Prostate gland (tissue), 2 donors: ENCODE data around the gene NEK6. TPM values are rescaled to one million over a fixed set of nuclear protein-coding genes. Genes with fewer than 3 reads are reported as not detected.

ENCODE experiments used
- DNase-seq: peaks from one replicate; pipeline ENCODE4 v3.0.0-alpha.2; 2019; ENCODE audit warnings: low spot score
- H3K27ac ChIP-seq, 2 donors: fragments of 200-600 bp; sonication (generic); 2 replicates each; pipeline ENCODE4 v1.5.1; 2017 to 2019
- H3K27me3 ChIP-seq: fragments of 200-600 bp; sonication (generic); replicated peaks from 2 replicates; pipeline ENCODE4 v1.5.1; 2019; ENCODE audit not compliant: insufficient read depth
- H3K36me3 ChIP-seq, 2 donors: fragments of 200-600 bp; sonication (generic); 1 replicate in 1 of 2; 2 replicates in 1 of 2; pipeline versions ENCODE4 v1.5.1 to v1.8.1; 2017 to 2019
- H3K4me1 ChIP-seq: fragments of 200-600 bp; sonication (generic); replicated peaks from 2 replicates; pipeline ENCODE4 v1.5.1; 2019
- H3K4me3 ChIP-seq, 2 donors: fragments of 200-600 bp; sonication (generic); 2 replicates each; pipeline ENCODE4 v1.5.1; 2017 to 2019
- H3K9me3 ChIP-seq: fragments of 200-600 bp; sonication (generic); 2 replicates; pipeline ENCODE4 v1.5.1; 2017
- CTCF ChIP-seq, 4 experiments: fragments of 200-600 bp in 2 of 4; fragments of 450-650 bp in 2 of 4; sonication (generic) in 2 of 4; IDR thresholded peaks; 1 replicate in 3 of 4; 2 replicates in 1 of 4; pipeline ENCODE4 v1.5.1; 2016 to 2019; ENCODE audit warnings: antibody characterized with exemption in 4 of 4, mild to moderate bottlenecking in 2 of 4, moderate library complexity in 2 of 4
- POLR2A ChIP-seq: fragments of 450-650 bp; IDR thresholded peaks from one replicate; pipeline ENCODE4 v1.6.1; 2016; ENCODE audit warnings: antibody characterized with exemption, mild to moderate bottlenecking
- POLR2AphosphoS5 ChIP-seq: sonication (generic); formaldehyde crosslinking; IDR thresholded peaks from one replicate; pipeline ENCODE4 v1.6.1; 2017; ENCODE audit warnings: antibody characterized with exemption
- WGBS: methylation state at CpG from one replicate; pipeline ENCODE4 v1.1.5; 2018; 5-methylcytosine and 5-hydroxymethylcytosine counted together
- intact Hi-C: fragments of 100-400 bp; cut with DNase I; formaldehyde crosslinking; loops from one replicate; pipeline ENCODE4 v1.14.2; 2022
- total RNA-seq, 2 donors: library from RNA; depleted of rRNA; stranded (reverse); fragments of >200 nt; gene quantifications; one replicate each; pipeline ENCODE4 v1.1.0, GENCODE V29; 2016

The NEK6 gene
- total RNA-seq, 2 donors from 2014 or later = 32.3 to 44.2 TPM

DNA sequence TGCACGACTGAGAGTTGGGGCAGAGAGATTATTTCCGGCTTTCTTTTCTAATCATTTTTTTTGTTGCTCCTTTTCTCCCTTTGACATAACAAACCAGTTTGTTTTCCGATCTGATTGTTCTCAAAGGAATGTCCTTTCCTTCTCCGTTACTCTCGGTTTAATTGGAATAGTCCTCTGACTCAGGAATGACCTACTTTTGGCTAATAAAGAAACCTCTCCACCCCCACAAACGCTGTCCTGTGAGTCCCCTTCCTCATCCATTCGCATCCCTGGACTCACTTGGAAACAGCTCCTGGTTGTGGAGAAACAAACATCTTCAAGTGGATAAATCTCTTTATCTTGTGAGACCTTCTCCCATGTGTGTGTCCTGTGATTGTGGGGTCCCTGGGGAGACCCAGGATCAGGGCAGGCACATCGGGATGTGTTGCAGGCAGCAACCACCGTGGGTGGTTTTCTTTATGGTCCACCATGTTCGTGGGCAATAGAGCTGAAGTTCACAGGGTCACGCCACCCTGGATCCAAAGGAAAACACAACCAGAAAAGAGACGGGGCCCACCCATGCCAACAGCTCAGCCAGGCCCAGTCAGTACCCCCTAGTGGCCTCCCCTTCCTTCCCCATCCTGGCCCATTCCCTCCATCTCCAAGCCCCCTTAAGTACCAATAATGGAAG, 45.2 kb upstream of the NEK6 start:
- no peak overlapping the region for H3K27ac ChIP-seq
- WGBS = 37% methylated on average over 12 of the region's 12 CpGs
- intact Hi-C loops = no loop called here
- no peak overlapping the region for H3K4me3 ChIP-seq
- TF ChIP-seq POLR2A (no peak), POLR2AphosphoS5 (no peak), CTCF (IDR thresholded peaks at IDR 0.05) (no peak)
- DNase-seq = no peak
- H3K27me3 ChIP-seq = no peaks in the 10 kb centered on the region
- no peaks in the 10 kb centered on the region for H3K36me3 ChIP-seq
- H3K9me3 ChIP-seq = no peaks in the 10 kb centered on the region
- H3K4me1 ChIP-seq = no peaks in the 10 kb centered on the region

DNA sequence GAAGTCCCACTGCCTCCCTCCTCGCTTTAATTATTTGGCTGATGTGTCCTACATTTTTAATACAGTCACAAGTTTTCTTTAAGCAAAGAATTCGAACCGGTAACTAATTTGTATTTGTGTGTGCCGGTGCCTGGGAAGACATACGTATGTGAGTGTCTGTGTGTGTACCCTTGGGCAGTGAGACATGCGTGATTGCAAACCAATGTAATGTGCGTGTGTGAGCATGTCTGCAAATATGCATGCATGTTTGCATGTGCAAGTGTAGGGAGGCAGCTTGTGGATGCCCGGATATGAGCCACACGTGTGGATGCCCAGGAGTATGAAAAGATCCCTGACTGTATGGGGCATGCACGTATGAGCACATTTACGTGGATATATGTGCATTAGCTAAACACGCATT, 44.4 kb upstream of the NEK6 start:
- DNase-seq = no peak
- H3K4me3 ChIP-seq = no peak overlapping the region
- no peaks in the 10 kb centered on the region for H3K4me1 ChIP-seq
- no peaks in the 10 kb centered on the region for H3K36me3 ChIP-seq
- WGBS = 85% methylated on average over 12 of the region's 12 CpGs
- intact Hi-C loops = no loop called here
- TF ChIP-seq CTCF (IDR thresholded peaks at IDR 0.05) (no peak), POLR2A (no peak), POLR2AphosphoS5 (no peak)
- no peaks in the 10 kb centered on the region for H3K27me3 ChIP-seq
- H3K27ac ChIP-seq = no peak overlapping the region
- no peaks in the 10 kb centered on the region for H3K9me3 ChIP-seq

DNA sequence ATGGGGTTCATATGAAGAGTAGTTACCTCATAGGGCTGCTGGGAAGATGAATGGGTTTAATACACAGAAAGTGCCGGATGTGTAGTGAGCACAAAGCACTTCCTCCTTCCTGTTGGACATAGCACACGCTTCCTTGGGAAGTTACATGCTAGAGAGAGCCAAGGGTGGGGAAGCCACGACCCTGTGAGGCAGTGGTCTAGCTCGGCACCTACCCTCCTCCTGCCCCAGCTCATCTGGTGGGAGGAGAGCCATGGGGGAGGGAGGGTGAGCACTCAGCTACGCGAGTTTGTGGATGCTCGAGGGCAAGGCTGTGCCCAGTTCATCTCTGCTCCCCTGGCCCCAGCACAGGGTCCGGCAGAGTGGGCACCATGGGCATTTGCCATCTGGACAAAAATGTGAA, 43.6 kb upstream of the NEK6 start:
- H3K4me1 ChIP-seq = no peaks in the 10 kb centered on the region
- intact Hi-C loops = no loop called here

DNA sequence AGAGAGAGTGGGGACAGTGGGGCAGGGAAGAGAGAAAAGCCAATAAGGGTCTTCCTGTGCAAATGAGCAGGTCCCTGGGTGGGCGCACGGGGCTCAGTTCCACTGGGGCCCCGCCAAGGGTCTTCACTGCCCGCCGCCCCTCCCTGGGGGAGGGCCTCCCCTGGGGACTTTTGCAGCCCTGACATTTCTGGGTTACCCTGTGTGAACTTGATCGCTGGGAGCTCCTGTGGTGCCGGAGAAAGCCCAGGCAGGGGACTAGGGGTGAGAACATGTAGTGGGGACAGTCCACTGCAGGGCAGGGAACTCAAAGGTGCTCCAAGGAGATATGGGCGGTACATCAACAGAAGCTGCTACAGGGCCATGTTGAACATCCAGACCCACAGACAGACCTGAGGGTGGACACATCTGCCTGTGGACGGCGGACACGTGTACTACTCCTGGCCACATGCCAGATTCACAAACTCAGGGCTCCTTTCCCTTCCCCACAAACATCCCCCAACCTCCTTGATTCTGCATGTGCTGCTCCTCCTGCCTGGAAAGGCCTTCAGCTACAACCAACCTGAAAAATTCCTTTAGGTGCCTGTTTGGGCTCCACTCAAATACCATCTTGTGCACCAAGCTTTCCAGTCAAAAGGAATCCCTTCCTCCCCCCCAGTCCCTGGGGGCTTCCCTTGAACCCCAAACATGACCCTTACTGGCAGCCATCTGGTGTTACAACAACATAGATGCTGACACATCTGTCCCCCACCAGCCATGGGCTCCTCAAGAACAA, 43.0 kb upstream of the NEK6 start:
- intact Hi-C loops = no loop called here
- no peaks in the 10 kb centered on the region for H3K27me3 ChIP-seq
- H3K4me3 ChIP-seq = no peak overlapping the region
- no peak for DNase-seq
- no peak overlapping the region for H3K27ac ChIP-seq
- H3K36me3 ChIP-seq = no peaks in the 10 kb centered on the region
- 72% methylated on average over 11 of the region's 11 CpGs for WGBS
- TF ChIP-seq POLR2A (no peak), POLR2AphosphoS5 (no peak), CTCF (IDR thresholded peaks at IDR 0.05) (no peak)
- H3K4me1 ChIP-seq = no peaks in the 10 kb centered on the region
- no peaks in the 10 kb centered on the region for H3K9me3 ChIP-seq

More for the DNA sequence above, 43.6 kb upstream of the NEK6 start:
- Histone ChIP-seq H3K9me3 (no peaks in the 10 kb centered on the region), H3K27me3 (no peaks in the 10 kb centered on the region), H3K36me3 (no peaks in the 10 kb centered on the region), H3K4me3 (no peak overlapping the region), H3K27ac (no peak overlapping the region)
- DNase-seq = no peak
- 65% methylated on average over 8 of the region's 8 CpGs for WGBS
- TF ChIP-seq POLR2AphosphoS5 (no peak), CTCF (IDR thresholded peaks at IDR 0.05) (no peak)
